ENCODE measurements around the gene FAM20C. TPM values are rescaled to one million over a fixed set of nuclear protein-coding genes. Genes with fewer than 3 reads are reported as not detected.

The FAM20C gene
- total RNA-seq, 2 donors from 2014 or later = 18.5 to 18.9 TPM

DNA sequence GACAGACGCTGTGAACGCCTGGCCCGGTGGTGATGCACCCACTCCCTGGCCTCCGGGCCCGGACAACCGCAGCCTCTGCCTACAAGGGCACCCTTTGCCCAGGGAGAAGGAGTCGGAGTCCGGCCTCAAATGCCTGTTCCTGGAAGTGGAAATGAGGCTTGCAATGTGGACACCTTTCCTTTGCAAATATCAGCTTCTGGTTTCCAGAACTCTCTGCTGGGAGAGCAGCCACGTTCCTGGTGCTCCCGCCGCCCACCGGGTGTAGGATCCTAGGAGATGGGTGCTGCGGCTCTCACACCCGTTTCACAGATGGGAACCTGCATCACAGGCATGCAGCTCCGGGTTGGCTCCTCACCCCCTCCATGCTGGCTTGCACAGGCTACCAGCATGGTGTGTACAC is 100.5 kb downstream of the FAM20C start:
- peaks cover 18% of the 10 kb centered on the region for H3K27me3 ChIP-seq
- TF ChIP-seq, protein P1, sequence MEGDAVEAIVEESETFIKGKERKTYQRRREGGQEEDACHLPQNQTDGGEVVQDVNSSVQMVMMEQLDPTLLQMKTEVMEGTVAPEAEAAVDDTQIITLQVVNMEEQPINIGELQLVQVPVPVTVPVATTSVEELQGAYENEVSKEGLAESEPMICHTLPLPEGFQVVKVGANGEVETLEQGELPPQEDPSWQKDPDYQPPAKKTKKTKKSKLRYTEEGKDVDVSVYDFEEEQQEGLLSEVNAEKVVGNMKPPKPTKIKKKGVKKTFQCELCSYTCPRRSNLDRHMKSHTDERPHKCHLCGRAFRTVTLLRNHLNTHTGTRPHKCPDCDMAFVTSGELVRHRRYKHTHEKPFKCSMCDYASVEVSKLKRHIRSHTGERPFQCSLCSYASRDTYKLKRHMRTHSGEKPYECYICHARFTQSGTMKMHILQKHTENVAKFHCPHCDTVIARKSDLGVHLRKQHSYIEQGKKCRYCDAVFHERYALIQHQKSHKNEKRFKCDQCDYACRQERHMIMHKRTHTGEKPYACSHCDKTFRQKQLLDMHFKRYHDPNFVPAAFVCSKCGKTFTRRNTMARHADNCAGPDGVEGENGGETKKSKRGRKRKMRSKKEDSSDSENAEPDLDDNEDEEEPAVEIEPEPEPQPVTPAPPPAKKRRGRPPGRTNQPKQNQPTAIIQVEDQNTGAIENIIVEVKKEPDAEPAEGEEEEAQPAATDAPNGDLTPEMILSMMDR (IDR thresholded peaks at IDR 0.05) = no peak
- peaks cover 10% of the 10 kb centered on the region for H3K4me1 ChIP-seq

GRCh38 chr7:293681-294439 is 101.5 kb downstream of the FAM20C start:
- Histone ChIP-seq H3K36me3 (no peaks in the 10 kb centered on the region), H3K4me1 (peaks cover 10% of the 10 kb centered on the region), H3K27me3 (peaks cover 18% of the 10 kb centered on the region), H3K9ac (ENCODE audit: low read depth in 2 of 2, low read length in 2 of 2) (peak overlapping the region in 1 of 2 donors; percentile 68), H3K4me3 (no peak overlapping the region), H3K27ac (no peak overlapping the region), H3K9me3 (no peaks in the 10 kb centered on the region)
- DNase-seq = peak; percentile 45
- TF ChIP-seq, protein P1 (IDR thresholded peaks at IDR 0.05) = no peak
- intact Hi-C loops (cut with DNase I) = no loop called here

More for the DNA sequence above, 100.5 kb downstream of the FAM20C start:
- Histone ChIP-seq H3K27ac (no peak overlapping the region), H3K4me3 (no peak overlapping the region), H3K9ac (ENCODE audit: low read depth in 2 of 2, low read length in 2 of 2) (no peak overlapping the region), H3K9me3 (no peaks in the 10 kb centered on the region), H3K36me3 (no peaks in the 10 kb centered on the region)
- intact Hi-C loops (cut with DNase I) = no loop called here
- no peak for DNase-seq

DNA sequence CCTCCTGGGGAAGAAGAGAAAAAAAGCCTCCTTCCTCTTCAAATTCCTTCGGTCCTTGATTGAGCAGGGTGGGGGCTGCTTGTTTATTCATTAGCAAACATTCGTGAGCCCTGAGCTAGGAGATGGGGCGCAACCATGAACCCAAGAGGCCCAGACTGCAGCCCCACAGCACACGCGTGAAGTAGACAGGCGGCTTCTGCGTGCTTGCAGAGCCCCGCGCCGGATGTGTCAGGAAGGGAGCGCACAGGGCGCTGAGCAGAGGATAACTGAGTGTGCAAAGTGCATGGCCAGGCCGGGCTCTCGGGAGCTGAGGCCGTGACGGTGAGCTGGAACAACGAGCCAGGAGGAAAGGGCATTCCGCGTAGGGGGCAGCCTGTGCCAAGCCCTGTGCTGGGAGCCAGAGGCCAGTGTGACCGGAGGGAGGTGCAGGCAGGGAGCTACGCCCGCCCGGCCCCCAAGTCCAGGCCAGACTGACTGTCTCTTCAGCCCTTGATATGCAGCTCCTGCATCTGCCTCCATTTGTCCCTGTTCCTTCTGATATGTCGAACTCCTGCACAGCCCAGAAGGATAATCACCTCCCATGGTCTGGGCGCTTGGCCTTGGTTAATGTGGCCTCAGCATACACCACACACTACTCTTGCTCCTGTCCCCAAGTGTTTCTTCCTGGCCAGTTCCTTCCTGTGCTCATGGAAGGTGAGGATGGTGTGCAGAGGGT is 102.2 kb downstream of the FAM20C start:
- intact Hi-C loops (cut with DNase I) = no loop called here
- TF ChIP-seq, protein P1 (IDR thresholded peaks at IDR 0.05) = no peak
- H3K36me3 ChIP-seq = no peaks in the 10 kb centered on the region
- no peak overlapping the region for H3K4me3 ChIP-seq
- peak overlapping the region in 1 of 2 donors; percentile 68 for H3K9ac ChIP-seq (ENCODE audit: low read depth in 2 of 2, low read length in 2 of 2)
- H3K9me3 ChIP-seq = no peaks in the 10 kb centered on the region
- peaks cover 13% of the 10 kb centered on the region for H3K27me3 ChIP-seq
- H3K4me1 ChIP-seq = peaks cover 10% of the 10 kb centered on the region
- H3K27ac ChIP-seq = no peak overlapping the region
- DNase-seq = no peak

DNA sequence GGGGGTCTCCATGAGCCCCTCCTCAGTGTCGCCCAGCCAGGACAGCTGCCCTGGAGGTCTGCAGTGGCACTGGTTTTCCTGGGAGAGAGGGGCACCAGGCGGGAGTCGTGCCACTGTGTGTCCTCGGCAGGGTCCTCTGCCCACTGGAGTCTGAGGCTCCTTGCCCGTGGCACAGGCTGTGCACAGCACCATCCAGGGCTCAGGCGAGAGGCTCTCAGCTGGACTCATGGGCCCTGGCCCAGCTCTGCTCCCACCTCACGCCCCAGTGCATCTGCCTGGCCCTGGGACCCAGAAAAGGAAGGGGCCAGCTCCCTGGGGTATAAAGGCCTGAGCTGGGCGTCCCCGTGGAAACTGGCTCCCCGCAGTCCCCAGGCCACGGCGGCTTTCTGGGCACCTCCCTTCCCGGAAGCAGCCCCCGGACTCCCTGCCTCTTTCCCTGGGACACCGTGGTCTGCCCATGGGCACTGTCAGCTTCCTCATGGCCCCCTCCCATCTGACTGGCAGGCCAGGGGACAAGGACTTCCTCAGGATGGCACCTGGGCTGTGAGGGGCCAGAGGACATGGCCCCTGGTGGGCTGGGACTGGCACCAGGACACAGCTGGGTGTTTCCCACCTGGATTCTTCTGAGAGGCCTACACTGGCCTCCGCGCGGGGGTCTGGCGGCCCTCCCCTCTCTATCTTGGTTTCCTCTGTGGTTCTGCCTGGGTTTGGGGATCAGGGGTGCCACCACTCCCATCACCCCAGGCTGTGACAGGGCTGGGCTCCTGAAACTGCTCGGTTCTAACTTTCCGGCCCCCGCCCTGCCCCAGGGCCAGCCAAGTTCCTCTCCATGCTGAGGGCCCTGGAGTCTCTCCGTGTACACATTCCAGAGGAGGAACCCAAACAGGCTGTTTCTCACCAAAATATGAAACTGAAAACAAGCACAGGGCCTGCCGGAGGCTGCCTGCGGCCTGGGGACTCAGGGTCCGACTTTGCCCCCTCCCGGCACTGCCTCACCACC is 103.1 kb downstream of the FAM20C start:
- no peak overlapping the region for H3K27ac ChIP-seq
- no peak for DNase-seq

More for the DNA sequence above, 103.1 kb downstream of the FAM20C start:
- peaks cover 8% of the 10 kb centered on the region for H3K4me1 ChIP-seq
- peaks cover 5% of the 10 kb centered on the region for H3K27me3 ChIP-seq
- no peak overlapping the region for H3K4me3 ChIP-seq
- no peaks in the 10 kb centered on the region for H3K9me3 ChIP-seq
- H3K9ac ChIP-seq (ENCODE audit: low read depth in 2 of 2, low read length in 2 of 2) = no peak overlapping the region
- no peaks in the 10 kb centered on the region for H3K36me3 ChIP-seq
- TF ChIP-seq, protein P1 (IDR thresholded peaks at IDR 0.05) = no peak
- intact Hi-C loops (cut with DNase I) = no loop called here
